DND-41 (cell line): ENCODE measurements around the gene EFCAB11.

Source experiments
- ATAC-seq: fragments of 200-7000 bp; cut with Tn5 transposase; 3 replicates; pipeline ENCODE4 v1.9.1; 2021; ENCODE audit warnings: low read depth; ENCODE audit not compliant: insufficient read depth
- DNase-seq: peaks from one replicate; pipeline ENCODE4 v3.0.0-alpha.2; 2020
- H2AFZ ChIP-seq: 2 replicates; pipeline ENCODE4 v1.6.0; 2012; ENCODE audit warnings: low read depth, low read length
- H3K27ac ChIP-seq: 2 replicates; pipeline ENCODE4 v1.5.1; 2012; ENCODE audit warnings: low read length, inconsistent platforms
- H3K27me3 ChIP-seq: fragments of 200-600 bp; sonication (generic); 2 replicates; pipeline ENCODE4 v1.6.0; 2012; ENCODE audit warnings: low read length, mild to moderate bottlenecking, inconsistent platforms; ENCODE audit not compliant: insufficient read depth, poor library complexity
- H3K36me3 ChIP-seq: 2 replicates; pipeline ENCODE4 v1.5.1; 2012; ENCODE audit warnings: low read length, inconsistent platforms; ENCODE audit not compliant: insufficient read depth
- H3K4me1 ChIP-seq: 2 replicates; pipeline ENCODE4 v1.5.1; 2012; ENCODE audit warnings: mild to moderate bottlenecking, low read length; ENCODE audit not compliant: insufficient read depth
- H3K4me2 ChIP-seq: 2 replicates; pipeline ENCODE4 v1.6.0; 2012; ENCODE audit warnings: mild to moderate bottlenecking, moderate library complexity, low read length, inconsistent platforms; ENCODE audit not compliant: insufficient read depth
- H3K4me3 ChIP-seq, 2 experiments: fragments of 200-600 bp in 1 of 2; shearing (Covaris generic) in 1 of 2; 2 replicates each; pipeline ENCODE4 v1.5.1; 2012 to 2016; ENCODE audit warnings: inconsistent platforms in 2 of 2, low read length in 2 of 2, mild to moderate bottlenecking in 2 of 2, low read depth in 1 of 2, moderate library complexity in 1 of 2
- H3K79me2 ChIP-seq: 2 replicates; pipeline ENCODE4 v1.6.0; 2012; ENCODE audit warnings: low read length, inconsistent platforms; ENCODE audit not compliant: insufficient read depth
- H3K9ac ChIP-seq: 2 replicates; pipeline ENCODE4 v1.6.0; 2012; ENCODE audit warnings: low read depth, mild to moderate bottlenecking, inconsistent platforms, low read length, moderate library complexity
- H3K9me3 ChIP-seq: 2 replicates; pipeline ENCODE4 v1.5.1; 2012; ENCODE audit warnings: low read length, moderate library complexity, mild to moderate bottlenecking, inconsistent platforms; ENCODE audit not compliant: insufficient read depth, severe bottlenecking
- H4K20me1 ChIP-seq: 2 replicates; pipeline ENCODE4 v1.6.0; 2012; ENCODE audit warnings: low read length; ENCODE audit not compliant: insufficient read depth
- CTCF ChIP-seq: IDR thresholded peaks from 2 replicates; pipeline ENCODE4 v1.5.1; 2012; ENCODE audit warnings: borderline replicate concordance, low read length, moderate library complexity, mild to moderate bottlenecking; ENCODE audit not compliant: poor library complexity, severe bottlenecking; ENCODE audit errors: extremely low read depth
- EZH2 ChIP-seq: IDR thresholded peaks from 3 replicates; pipeline ENCODE4 v1.6.1; 2012; ENCODE audit warnings: borderline replicate concordance, low read depth, mild to moderate bottlenecking, moderate library complexity, low read length, inconsistent platforms; ENCODE audit not compliant: severe bottlenecking

EFCAB11 gene

GRCh38 chr14:89771251-89771650, 183.3 kb downstream of the EFCAB11 start:
- Histone ChIP-seq H3K4me3 (no peak overlapping the region), H3K36me3 (no peaks in the 10 kb centered on the region), H3K27ac (0 out of 2 replicates have a peak overlapping the region, but pooled peaks have one; percentile 23), H4K20me1 (no peaks in the 10 kb centered on the region), H3K9me3 (peaks cover 2% of the 10 kb centered on the region), H2AFZ (no peak overlapping the region), H3K27me3 (no peaks in the 10 kb centered on the region), H3K4me1 (peaks cover 41% of the 10 kb centered on the region), H3K9ac (no peak overlapping the region), H3K79me2 (no peaks in the 10 kb centered on the region), H3K4me2 (no peak overlapping the region)
- no peak for DNase-seq
- no peak for ATAC-seq
- TF ChIP-seq EZH2 (no peak), CTCF (no peak)

- Histone ChIP-seq H3K27me3 (no peaks in the 10 kb centered on the region), H3K27ac (no peak overlapping the region), H3K4me2 (no peak overlapping the region), H3K36me3 (no peaks in the 10 kb centered on the region), H3K79me2 (no peaks in the 10 kb centered on the region), H3K9me3 (peaks cover 2% of the 10 kb centered on the region), H3K4me1 (peaks cover 17% of the 10 kb centered on the region), H2AFZ (no peak overlapping the region), H3K4me3 (no peak overlapping the region), H3K9ac (no peak overlapping the region), H4K20me1 (no peaks in the 10 kb centered on the region)
- TF ChIP-seq EZH2 (no peak), CTCF (peak; percentile 75)
- ATAC-seq (peak; percentile 84), DNase-seq (peak; percentile 62)
Observed at GRCh38 chr14:89767861-89768268, 186.7 kb downstream of the EFCAB11 start.

- no peak overlapping the region for H3K27ac ChIP-seq
- no peaks in the 10 kb centered on the region for H3K36me3 ChIP-seq
- H2AFZ ChIP-seq, result 0 out of 2 replicates have a peak overlapping the region, but pooled peaks have one; percentile 25
- DNase-seq, result no peak
- H3K79me2 ChIP-seq, result no peaks in the 10 kb centered on the region
- peaks cover 9% of the 10 kb centered on the region for H3K4me1 ChIP-seq
- H3K4me3 ChIP-seq, result no peak overlapping the region
- no peak overlapping the region for H3K9ac ChIP-seq
- peaks cover 2% of the 10 kb centered on the region for H3K9me3 ChIP-seq
- no peaks in the 10 kb centered on the region for H4K20me1 ChIP-seq
- H3K27me3 ChIP-seq, result no peaks in the 10 kb centered on the region
- no peak for ATAC-seq
- H3K4me2 ChIP-seq, result no peak overlapping the region
- TF ChIP-seq EZH2, result no peak
- no peak for TF ChIP-seq CTCF
Observed at GRCh38 chr14:89767131-89767530, 187.4 kb downstream of the EFCAB11 start.

GRCh38 chr14:89765346-89765745, 189.2 kb downstream of the EFCAB11 start:
- DNase-seq (peak; percentile 20), ATAC-seq (peak; percentile 62; the same call in 2 of the 3 replicates)
- no peak overlapping the region for H2AFZ ChIP-seq
- no peaks in the 10 kb centered on the region for H4K20me1 ChIP-seq
- H3K4me2 ChIP-seq, result no peak overlapping the region
- H3K4me1 ChIP-seq, result no peaks in the 10 kb centered on the region
- H3K79me2 ChIP-seq, result no peaks in the 10 kb centered on the region
- H3K27ac ChIP-seq, result no peak overlapping the region
- H3K9ac ChIP-seq, result no peak overlapping the region
- no peaks in the 10 kb centered on the region for H3K27me3 ChIP-seq
- H3K9me3 ChIP-seq, result no peaks in the 10 kb centered on the region
- no peaks in the 10 kb centered on the region for H3K36me3 ChIP-seq
- H3K4me3 ChIP-seq, result no peak overlapping the region
- TF ChIP-seq EZH2 (no peak), CTCF (no peak)
